ENCODE results near the gene RAD9B.

Gene RAD9B

GRCh38 chr12:110549716-110550115 lies 47.6 kb downstream of the RAD9B start:
- peak; percentile 18 for FAIRE-seq

GRCh38 chr12:110550981-110551380 lies 48.9 kb downstream of the RAD9B start:
- DNase-seq (ENCODE audit: extremely low spot score, insufficient read length, low read depth) = no peak
- FAIRE-seq = no peak

More at GRCh38 chr12:110549716-110550115, 47.6 kb downstream of the RAD9B start:
- no peak for DNase-seq (ENCODE audit: extremely low spot score, insufficient read length, low read depth)

Data from GM18507 (cell line).